Adrenal gland (tissue), 12 donors: ENCODE measurements around the gene CLEC19A. TPM values are rescaled to one million over a fixed set of nuclear protein-coding genes. Genes with fewer than 3 reads are reported as not detected.

Experiments
- DNase-seq, 7 donors: peaks; one replicate each; pipeline ENCODE4 v3.0.0-alpha.2; 2019 to 2020
- H3K27ac ChIP-seq, 5 donors: fragments of 200-600 bp; sonication (generic) in 4 of 5; 1 replicate in 3 of 5; 2 replicates in 2 of 5; pipeline versions ENCODE4 v1.5.1 to v1.8.0; 2016 to 2020; ENCODE audit warnings: mild to moderate bottlenecking in 1 of 5
- H3K27me3 ChIP-seq: fragments of 200-600 bp; 2 replicates; pipeline ENCODE4 v1.8.0; 2021
- H3K36me3 ChIP-seq, 2 donors: fragments of 200-600 bp; replicated peaks in 1 of 2; 1 replicate in 1 of 2; 2 replicates in 1 of 2; pipeline versions ENCODE4 v1.5.1 to v1.8.0; 2018 to 2022
- H3K4me1 ChIP-seq, 2 donors: fragments of 200-600 bp; replicated peaks in 1 of 2; 1 replicate in 1 of 2; 2 replicates in 1 of 2; pipeline versions ENCODE4 v1.5.1 to v1.8.0; 2018 to 2021
- H3K4me3 ChIP-seq, 4 donors: fragments of 200-600 bp; sonication (generic) in 3 of 4; one replicate each; pipeline ENCODE4 v1.5.1; 2016 to 2018
- H3K9me3 ChIP-seq, 3 donors: fragments of 200-600 bp; sonication (generic) in 1 of 3; replicated peaks in 1 of 3; 1 replicate in 2 of 3; 2 replicates in 1 of 3; pipeline versions ENCODE4 v1.5.1 to v1.8.0; 2016 to 2021
- CTCF ChIP-seq, 6 experiments: fragments of 450-650 bp in 4 of 6; fragments of 200-600 bp in 2 of 6; sonication (generic) in 1 of 6; IDR thresholded peaks; 1 replicate in 5 of 6; 2 replicates in 1 of 6; pipeline versions ENCODE4 v1.5.1 to v1.8.0; 2016 to 2021; ENCODE audit warnings: antibody characterized with exemption in 6 of 6, mild to moderate bottlenecking in 2 of 6, moderate library complexity in 1 of 6
- POLR2A ChIP-seq, 2 donors: fragments of 450-650 bp; IDR thresholded peaks; one replicate each; pipeline ENCODE4 v1.6.1; 2017; ENCODE audit warnings: antibody characterized with exemption in 2 of 2, mild to moderate bottlenecking in 2 of 2, moderate library complexity in 1 of 2
- WGBS, 4 donors: extraction: QIAGEN DNeasy Blood & Tissue Kit in 2 of 4; methylation state at CpG; one replicate each; pipeline versions ENCODE4 v1.1.5 to v1.1.7; 2013 to 2017; 5-methylcytosine and 5-hydroxymethylcytosine counted together
- intact Hi-C, 2 donors: fragments of 100-400 bp; cut with DNase I; formaldehyde crosslinking; loops; one replicate each; pipeline versions ENCODE4 v1.14.1 to v1.15.0; 2022 to 2023
- polyA plus RNA-seq, 3 donors: library from polyadenylated mRNA; stranded (reverse); fragments of 200-250 nt in 2 of 3; fragments of 350-450 nt in 1 of 3; fragmentation: Illumina TruSeq in 1 of 3; extraction: RNeasy Lipid Tissue Mini Kit (QIAGEN cat#74804) in 1 of 3; gene quantifications; one replicate each; pipeline ENCODE4 v1.2.3, GENCODE V29; 2013 to 2014
- total RNA-seq, 9 donors: library from RNA; depleted of rRNA in 4 of 9; stranded (reverse); fragments of >200 nt in 4 of 9; fragments of 120-200 nt in 1 of 9; fragmentation: NEBNext Ultra II Directional in 1 of 9; extraction: Animal tissue kit (Norgen Biotek cat#: 25700) in 1 of 9; gene quantifications; one replicate each; pipeline versions ENCODE4 v1.1.0 to v1.2.4, GENCODE V29; 2013 to 2023
- donor health status: healthy with polysubstance abuse.
- donor health status: Bipolar disorder and iron deficiency.
- donor health status: DM: yes; HTN: yes; CAD: no.
- donor health status: DM: no; HTN: no; CAD: no.
- donor health status: DM: no; HTN: no; CAD: no.
- donor health status: DM: yes; HTN: yes; CAD: no.

The CLEC19A gene
- total and polyA plus RNA-seq, 12 donors = 0.06 TPM; not detected in 11

GRCh38 chr16:19242987-19243575 lies 42.5 kb upstream of the CLEC19A start:
- intact Hi-C loops = no loop called here
- Histone ChIP-seq H3K9me3 (no peaks in the 10 kb centered on the region), H3K4me1 (no peaks in the 10 kb centered on the region), H3K4me3 (no peak overlapping the region), H3K27ac (no peak overlapping the region), H3K36me3 (no peaks in the 10 kb centered on the region), H3K27me3 (no peaks in the 10 kb centered on the region)
- no peak for TF ChIP-seq CTCF (IDR thresholded peaks at IDR 0.05)
- TF ChIP-seq POLR2A (IDR thresholded peaks at IDR 0.05) = no peak
- DNase-seq = no peak
- 76 to 88% (median 85%) methylated on average over 3 of the region's 3 CpGs for WGBS, 4 donors

GRCh38 chr16:19245326-19245925 lies 40.1 kb upstream of the CLEC19A start:
- intact Hi-C loops = no loop called here

GRCh38 chr16:19252904-19253303 lies 32.6 kb upstream of the CLEC19A start:
- TF ChIP-seq CTCF (IDR thresholded peaks at IDR 0.05) = no peak
- TF ChIP-seq POLR2A (IDR thresholded peaks at IDR 0.05) = no peak
- no peak for DNase-seq
- intact Hi-C loops = no loop called here
- H3K27me3 ChIP-seq = no peaks in the 10 kb centered on the region
- H3K36me3 ChIP-seq = no peaks in the 10 kb centered on the region
- no peak overlapping the region for H3K4me3 ChIP-seq
- 68 to 85% (median 75%) methylated on average over 2 of the region's 2 CpGs for WGBS, 4 donors
- H3K27ac ChIP-seq = no peak overlapping the region
- H3K9me3 ChIP-seq = no peaks in the 10 kb centered on the region
- H3K4me1 ChIP-seq = no peaks in the 10 kb centered on the region

More at GRCh38 chr16:19245326-19245925, 40.1 kb upstream of the CLEC19A start:
- WGBS, 4 donors = 76 to 84% (median 80%) methylated on average over 8 of the region's 8 CpGs
- H3K4me3 ChIP-seq = no peak overlapping the region
- no peak for DNase-seq
- H3K4me1 ChIP-seq = no peaks in the 10 kb centered on the region
- TF ChIP-seq CTCF (IDR thresholded peaks at IDR 0.05) (no peak), POLR2A (IDR thresholded peaks at IDR 0.05) (no peak)
- no peaks in the 10 kb centered on the region for H3K27me3 ChIP-seq
- no peaks in the 10 kb centered on the region for H3K9me3 ChIP-seq
- no peak overlapping the region for H3K27ac ChIP-seq
- H3K36me3 ChIP-seq = no peaks in the 10 kb centered on the region

- intact Hi-C loops = no loop called here
- H3K27ac ChIP-seq = no peak overlapping the region
- WGBS, 4 donors = 54 to 68% (median 61%) methylated on average over 4 of the region's 4 CpGs
These were observed 30.9 kb upstream of the CLEC19A start for GRCh38 chr16:19254611-19255010.

More at GRCh38 chr16:19254611-19255010, 30.9 kb upstream of the CLEC19A start:
- no peak for DNase-seq
- TF ChIP-seq CTCF (IDR thresholded peaks at IDR 0.05) (no peak), POLR2A (IDR thresholded peaks at IDR 0.05) (no peak)
- Histone ChIP-seq H3K36me3 (no peaks in the 10 kb centered on the region), H3K9me3 (no peaks in the 10 kb centered on the region), H3K4me1 (no peaks in the 10 kb centered on the region), H3K27me3 (no peaks in the 10 kb centered on the region), H3K4me3 (no peak overlapping the region)
